ENCODE measurements around the gene GSE1.

The GSE1 gene

DNA sequence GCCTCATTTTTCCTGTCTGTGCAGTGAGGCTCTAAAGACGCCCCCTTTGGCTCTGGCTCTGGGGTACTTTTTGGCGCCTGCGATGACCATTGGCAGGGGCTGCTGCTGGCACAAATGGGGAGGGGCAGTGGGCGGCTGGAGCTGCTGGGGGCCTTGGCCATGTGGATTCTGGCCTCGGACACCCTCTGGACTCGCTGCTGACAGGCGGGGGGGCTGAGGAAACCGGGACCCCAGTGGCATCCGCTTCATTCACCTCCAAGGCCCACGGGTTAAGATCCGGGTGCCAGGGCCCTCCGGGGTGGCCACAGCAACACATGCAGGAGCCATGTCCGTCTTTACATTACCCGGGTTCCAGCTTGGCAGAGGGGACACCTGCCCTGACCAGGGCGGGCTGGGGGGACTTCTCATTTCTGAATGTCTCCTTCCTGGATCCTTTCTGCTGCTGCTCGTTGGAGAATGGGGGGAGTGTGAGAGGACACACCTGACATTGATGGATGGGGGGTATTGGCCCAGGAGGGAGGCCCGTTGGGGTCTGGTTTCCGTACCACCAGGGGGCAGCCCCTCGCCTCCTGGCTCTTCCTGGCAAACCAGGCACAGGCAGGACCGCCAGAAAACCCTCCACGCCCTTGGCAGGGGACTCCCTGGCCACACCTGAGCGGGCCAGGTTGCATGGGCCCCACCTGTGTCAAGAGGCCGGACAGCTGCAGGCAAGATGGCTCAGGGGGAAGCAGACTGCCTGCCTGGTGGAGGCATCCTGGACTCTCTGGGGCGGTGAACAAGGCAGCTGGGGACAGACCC is 21.8 kb downstream of the GSE1 start:
- DNase-seq (ENCODE audit: low spot score) = no peak

DNA sequence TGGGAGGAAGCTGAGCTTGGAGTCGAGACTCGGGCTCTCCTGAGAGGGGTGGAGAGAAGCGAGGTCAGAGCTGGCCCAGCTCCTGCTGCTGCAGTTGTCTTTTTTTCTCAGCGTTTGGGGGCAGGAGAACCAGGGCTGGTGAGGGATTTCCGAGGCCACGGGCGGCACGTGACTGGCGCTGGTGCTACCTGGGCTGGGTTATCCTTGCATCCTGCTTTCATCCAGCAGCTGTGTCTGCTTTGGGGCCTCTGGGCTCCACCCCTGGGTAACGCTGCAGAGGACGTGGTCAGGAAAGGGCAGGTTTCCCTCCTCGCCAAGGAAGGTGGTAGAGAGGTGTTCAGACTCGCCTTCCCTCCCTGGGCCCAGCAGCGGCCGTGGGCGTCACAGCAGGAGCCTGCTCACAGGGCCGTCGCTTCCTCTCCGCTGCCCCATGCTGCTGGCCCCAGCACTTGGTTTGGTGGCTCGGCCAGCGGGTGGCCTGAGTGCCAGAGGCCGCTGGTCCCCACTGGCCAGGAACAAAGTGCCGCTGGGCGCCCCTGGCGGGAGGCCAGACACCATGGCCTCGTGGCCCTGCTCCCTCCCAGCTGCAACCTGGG is 22.5 kb downstream of the GSE1 start:
- no peak for DNase-seq (ENCODE audit: low spot score)

DNA sequence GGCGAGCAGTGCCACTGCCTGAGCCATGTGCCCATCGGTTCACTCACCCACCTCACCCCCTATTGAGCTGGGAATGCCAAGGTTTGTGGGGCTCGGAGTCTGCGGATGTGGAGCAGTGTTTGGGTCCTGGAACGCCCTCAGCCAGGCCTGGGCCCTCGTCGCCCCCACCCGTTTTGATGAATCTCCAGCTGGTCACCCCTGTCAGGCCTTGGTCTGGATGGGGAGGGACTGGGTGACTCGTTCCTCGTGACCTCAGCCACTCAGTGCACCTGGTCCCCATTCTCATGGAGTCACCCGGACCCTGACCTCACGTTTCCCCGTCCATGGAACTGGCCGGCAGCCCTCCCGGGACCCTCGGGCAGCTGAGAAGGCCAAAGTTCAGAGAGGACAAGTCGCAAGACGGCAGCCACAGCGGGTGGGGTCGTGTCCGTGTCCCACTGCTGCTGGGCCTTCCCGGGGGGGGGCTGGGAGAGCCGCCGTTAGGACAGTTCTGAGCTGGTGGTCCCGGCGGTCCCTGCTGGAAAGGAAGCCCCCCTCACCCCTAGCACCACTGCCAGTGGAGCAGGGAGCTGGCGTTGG is 23.2 kb downstream of the GSE1 start:
- DNase-seq (ENCODE audit: low spot score) = no peak

DNA sequence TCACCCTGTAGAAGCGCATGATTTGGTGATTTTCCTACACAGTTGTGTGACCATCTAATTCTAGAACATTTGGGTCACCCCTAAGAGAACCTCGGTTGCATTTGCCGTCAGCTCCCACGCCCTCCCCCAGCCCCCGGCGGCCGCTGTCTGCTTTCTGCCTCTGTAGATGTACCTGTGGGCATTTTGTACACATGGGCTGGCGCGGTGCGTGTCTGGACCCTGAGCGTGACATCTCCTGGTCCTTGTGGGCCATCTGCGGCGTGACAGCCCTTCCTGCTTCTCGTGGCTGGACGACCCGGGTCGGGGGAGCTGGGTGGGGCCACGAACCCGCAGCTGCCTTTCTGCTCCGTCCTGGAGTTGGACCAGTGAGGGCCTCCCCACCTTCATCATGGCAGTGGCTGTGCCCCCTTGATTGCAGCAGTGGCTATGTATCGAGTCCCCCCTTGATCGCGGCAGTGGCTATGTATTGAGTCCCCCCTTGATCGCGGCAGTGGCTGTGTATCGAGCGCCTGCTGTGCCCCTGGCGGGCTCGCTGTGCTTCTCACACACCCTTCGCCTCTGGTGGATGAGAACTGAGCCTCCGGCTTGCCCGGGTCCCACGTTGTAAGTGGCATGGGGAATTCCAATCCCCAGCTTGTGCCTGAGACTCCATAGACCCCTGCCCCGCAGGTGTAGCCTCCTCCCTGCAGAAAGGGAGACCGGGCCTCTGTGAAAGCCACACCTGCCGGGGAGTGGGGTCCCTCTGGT is 24.1 kb downstream of the GSE1 start:
- no peak for DNase-seq (ENCODE audit: low spot score)

DNA sequence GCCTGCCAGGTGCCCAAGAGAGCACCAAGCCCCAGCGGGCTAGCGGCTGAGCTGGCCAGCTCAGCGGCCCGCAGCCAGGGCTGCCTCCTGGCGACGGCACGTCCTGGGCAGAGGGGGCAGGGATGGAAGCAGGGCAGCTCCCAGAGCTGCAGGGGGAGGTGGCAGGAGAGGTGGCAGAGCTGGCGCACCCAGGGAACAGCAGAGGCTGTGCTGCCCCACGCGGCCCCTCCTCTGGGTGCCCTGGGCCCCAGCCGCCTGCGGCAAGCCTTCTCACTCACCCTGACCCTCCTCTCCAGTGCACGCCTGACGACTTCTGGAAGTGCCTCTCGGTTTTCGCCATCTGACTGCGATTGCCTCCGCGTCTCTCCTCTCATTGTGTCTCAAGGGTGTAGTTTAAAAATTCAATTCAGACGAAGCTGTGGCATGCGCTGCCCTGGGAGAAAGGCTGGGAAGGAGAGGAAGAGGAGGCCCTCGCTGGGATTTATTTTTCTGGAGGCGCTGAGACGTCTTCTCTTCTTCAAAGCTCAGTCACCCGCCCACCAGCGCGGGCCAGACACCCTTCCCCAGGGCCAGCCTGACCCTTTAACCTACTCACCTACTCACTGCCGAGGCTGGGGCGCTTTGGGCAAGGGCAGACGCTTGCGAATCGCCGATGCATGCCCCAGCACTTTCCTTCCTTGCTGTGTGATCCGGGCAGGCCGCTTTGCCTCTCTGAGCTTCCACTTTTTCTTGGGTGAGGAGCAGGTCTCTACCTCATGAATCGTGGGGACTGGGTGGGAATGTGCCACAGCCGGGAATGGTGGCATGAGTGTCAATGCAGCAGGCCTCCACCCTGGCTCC is 24.9 kb downstream of the GSE1 start:
- no peak for DNase-seq (ENCODE audit: low spot score)

DNA sequence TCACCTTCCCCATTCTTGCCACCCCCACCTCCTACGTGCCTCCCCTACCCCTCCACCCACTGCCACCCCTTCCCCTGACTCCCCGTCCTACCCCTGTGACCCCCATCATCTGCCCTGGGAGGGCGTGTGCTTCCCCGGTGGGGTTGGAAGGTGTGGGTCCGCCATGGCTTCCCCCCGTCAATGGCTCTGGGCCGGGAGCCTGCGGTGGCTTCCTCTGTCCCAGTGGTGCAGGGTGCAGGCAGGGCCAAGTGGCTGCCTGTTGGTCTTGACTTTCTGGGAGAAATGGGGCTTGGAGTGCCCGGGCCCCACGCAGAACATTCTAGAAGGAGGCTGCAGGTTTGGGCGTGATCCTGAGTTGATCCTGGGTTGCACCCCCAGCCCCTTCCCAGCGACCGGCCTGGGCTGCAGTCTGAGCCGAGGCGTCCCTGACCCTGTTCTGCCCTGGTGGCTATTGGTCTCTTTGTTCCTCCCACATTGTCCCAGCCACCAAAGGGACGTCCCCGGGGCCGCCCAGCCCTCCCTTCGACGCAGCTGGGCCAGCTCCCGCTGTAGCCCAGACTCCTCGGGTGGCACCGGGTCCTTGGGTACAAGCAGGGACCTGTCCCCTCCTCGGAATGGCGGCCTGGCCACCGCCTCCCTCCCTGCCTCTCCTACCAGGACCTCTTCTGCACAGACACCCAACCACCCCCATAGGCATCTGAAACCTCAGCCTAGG is 25.7 kb downstream of the GSE1 start:
- no peak for DNase-seq (ENCODE audit: low spot score)

DNA sequence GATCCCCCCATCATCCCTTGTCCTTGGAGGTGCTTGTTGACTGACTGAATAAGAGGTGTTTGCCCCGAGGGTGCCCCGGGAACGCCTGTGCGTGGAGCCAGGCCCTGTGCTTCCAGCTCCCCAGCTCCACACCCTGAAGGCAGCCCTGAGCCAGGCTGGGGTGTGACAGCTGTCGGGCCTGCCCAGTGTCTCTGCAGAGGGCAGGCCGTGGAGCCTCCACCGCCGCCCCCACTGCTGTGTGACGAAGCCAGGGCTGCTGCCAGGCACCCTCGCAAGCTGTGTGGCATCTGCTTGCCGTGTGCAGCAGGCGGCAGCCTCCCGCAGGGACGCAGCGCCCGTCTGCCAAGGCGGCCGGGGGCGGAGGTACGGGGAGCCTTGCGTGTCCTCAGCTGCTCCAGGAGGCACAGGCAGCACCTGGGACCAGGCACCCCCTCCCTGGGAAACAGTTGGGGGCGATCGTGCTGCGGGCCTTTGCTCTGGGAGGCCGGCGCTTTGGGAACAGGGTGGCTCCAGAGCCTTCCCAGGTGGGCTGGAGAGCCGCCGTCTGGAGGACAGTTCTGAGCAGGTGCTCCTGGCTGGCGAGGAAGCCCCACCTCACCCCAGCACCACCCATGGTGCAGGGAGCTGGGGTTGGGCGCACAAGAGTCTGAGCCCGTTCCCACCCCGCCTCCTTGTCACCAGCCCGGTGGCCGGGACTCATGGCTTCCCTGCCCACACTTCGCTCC is 26.6 kb downstream of the GSE1 start:
- no peak for DNase-seq (ENCODE audit: low spot score)

DNA sequence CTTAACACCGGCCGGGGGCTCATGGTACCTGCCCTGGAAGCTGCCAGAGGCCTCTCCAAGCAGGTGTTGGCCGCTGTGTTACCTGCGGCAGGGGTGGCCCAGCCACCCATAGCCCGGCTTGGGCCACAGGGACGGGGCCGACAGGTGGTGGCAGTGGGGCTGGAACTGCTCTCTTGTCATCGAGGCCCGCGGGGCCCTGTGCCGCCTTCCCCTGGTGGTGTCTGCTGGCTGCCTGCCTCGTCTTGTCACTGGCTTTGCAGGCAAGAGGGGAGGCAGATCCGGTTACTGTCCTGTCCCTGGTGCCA is 27.1 kb downstream of the GSE1 start:
- DNase-seq (ENCODE audit: low spot score) = no peak

DNA sequence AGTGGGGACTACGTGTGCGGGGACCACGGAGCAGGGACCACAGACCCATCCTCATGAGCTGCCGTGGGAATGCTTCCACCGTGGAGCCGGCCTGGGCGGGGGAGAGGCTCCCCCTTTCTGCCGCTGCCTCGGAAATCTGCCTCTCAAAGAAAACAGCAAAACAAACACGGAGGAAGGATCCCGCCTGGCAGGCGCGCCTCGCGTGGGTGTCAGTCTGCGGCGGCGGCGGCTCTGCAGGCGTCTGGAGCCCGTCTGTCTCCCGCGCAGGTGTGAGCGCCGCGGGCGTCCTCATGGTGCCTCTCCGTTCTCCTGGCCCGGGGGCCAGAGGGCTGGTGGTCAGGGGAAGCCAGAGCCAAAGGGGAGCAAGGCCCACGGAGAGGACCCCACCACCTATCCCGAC is 27.5 kb downstream of the GSE1 start:
- no peak for DNase-seq (ENCODE audit: low spot score)

DNA sequence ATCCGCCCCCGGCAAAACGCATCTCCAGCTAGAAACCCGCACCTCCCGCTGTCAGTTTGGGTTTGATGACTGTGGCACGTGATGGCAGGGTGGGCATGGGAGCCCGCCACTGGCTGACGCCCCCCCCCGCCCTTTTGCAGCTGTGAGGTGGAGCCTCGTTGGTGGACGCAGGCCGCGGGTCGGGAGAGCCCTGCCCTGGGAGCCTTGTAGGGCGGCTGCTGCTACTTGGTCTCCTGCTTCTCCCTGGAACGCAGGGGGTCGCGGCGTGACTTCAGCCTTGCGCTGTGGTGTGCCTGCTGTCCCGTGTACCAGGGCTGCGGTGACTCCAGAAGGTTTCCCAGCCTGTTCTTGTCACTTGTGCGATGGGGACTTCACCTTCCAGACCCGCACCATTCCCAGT is 28.2 kb downstream of the GSE1 start:
- DNase-seq (ENCODE audit: low spot score) = no peak

DNA sequence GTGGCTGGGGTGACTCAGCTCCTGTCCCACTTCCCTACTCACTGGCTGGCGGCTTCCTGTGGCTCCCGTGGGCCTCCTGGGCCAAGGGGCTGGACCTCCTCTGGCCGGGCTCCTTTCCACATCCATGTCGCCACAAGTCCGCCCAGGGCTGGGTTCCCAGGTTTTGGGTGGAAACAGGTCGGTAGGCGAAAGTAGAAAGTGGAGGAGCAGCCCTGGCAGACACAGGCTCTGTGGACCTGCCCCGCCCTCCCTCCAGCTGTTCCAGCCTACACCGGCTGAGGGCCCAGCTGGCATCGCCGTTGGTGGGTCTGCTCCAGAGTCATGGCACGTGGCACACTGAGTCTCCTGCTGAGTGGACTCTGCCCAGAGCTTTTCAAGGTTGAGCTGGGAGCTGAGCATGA is 28.7 kb downstream of the GSE1 start:
- peak; percentile 60 for DNase-seq (ENCODE audit: low spot score)

DNA sequence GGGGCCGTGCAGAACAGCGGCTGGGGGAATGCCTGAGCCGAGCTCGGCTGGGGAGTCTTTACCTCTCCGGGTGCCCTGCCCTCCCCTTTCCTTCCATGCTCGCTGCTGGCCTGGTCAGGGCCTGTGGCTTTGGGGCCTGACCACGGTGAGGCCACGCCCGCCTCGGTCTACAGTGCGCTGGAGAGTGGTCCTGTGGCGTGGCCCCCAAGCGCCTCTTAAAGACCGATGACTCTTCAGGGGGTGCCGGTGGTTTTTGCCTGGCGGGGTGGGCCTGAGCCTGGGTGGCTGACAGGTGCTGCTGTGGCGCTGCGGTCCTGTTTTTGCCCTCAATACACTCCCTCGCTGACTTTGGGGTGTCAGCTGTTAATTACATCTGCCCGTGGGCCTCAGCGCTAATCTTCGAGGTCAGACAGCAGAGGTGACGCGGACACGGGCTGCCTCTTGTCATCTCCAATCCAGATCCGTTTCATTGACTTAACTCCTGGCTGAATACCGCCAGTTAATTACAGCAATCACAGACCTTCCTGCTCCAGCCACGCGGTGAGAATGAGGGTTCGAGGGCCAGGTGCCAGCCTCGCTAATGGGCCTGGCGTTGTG is 29.7 kb downstream of the GSE1 start:
- no peak for DNase-seq (ENCODE audit: low spot score)

DNA sequence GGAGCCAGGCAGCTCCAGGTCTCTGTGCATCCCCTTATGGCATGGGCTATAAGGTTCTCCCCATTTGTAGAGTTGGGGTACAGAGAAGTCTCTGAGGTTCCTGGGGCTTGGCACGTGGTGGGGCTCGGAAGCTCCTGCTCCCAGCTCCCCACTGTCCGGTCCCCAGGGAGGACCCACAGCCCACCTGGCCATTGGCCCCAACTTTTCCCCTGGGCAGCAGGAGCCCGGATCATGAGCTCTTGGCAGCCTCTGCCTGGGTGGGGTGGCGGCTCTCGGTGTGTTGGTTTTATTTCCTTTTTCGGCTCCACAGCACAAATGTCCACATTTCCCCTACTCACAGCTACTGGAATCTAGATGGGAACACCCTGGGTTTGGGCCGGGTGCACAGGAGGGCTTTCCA is 30.5 kb downstream of the GSE1 start:
- DNase-seq (ENCODE audit: low spot score) = no peak

DNA sequence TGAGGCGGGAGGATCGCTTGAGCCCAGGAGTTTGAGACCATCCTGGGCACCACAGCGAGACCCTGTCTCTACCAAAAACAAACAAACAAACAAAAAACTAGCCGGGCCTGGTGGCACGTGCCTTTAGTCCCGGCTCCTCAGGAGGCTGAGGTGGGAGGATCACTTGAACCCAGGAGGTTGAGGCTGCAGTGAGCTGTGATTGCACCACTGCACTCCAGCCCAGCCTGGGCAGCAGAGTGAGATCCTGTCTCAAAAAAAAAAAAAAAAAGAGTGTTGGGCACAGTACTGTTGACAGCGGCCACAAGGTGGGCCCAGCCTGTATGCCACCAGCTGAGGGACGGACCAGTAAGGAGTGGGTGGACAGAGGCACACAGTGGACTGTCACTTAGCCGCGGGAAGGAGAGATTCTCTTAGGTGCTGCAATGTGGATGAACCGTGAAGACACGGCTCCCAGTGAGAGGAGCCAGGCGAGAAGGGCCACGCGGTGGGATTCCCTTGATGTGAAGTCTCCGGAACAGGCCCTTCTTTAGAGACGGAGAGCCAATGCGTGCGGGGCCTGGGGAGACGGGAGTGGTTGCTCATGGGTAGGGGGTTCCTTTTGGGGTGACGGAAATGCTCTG is 31.1 kb downstream of the GSE1 start:
- DNase-seq (ENCODE audit: low spot score) = no peak

DNA sequence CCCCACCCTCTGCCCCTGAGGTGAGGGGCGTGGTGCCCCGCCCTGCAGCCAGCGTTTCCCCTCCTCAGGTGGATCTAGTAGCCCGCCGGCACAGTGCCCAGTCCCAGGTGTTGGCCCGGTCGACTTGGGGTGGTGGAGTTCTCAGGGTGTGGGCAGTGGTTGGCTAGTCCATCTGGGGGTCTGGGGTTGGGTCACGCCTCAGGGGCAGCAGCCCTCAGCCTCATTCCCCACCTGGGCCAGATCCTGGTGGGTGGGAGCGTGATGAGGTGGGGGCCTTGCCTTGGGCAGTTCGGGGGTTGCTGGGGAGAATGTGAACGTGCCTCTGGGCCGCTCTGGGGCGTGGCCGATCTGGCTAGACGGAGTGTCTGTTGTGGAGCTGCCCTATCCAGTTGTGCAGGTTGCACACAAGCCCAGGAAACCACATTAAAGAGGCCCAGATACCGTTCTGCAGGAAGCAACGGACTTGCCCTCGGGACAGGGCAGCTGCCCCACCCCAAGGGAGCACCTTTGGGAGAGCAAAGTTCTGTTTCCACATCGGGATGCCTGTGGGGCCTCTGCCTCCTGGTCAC is 32.0 kb downstream of the GSE1 start:
- peak; percentile 94 for DNase-seq (ENCODE audit: low spot score)

DNA sequence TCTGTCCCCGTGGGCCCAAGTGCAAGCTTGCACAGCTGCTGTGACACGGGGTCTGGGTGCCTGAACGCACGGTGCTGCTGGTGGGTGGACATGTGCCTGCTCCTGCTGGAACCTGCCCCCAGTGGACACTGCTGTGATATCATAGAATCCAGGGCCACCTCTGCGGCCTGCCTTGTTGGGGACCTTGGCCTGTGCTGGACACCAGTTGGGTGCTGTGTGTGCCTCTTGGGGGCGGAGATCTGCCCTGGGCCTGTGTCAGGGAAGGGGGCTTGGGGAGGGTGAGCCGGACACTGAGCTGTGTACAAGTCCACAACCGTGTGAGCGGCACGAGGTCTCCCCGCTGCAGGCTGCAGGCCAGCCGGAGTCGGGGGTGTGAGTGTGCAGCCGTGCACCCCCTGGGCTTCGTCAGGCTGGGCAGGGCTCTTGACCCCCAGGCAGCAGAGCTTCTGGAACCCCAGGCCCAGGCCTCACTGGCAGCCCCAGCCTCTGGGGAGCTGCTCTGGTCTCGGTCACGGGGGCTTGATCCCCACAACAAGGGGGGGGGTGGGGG is 33.3 kb downstream of the GSE1 start:
- no peak for DNase-seq (ENCODE audit: low spot score)

DNA sequence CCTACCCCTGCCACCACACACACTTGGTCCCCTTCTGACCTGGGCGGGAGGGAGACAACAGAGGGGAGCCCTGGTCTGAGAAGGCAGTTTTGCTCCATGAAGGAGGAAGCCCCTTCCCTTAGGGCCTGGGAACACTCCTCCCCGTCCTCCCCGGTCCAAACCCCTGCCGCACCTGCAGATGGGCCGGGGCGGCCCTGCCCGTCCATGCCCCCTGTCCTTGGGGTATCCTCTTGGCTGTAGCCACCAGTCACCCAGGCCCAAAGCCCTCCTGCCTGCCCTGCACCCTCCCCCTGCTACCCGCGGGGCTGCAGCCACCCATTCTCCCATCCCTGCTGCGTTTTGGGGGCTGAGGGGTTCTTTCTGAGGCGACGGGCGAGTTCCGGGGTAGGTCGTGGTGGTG is 33.9 kb downstream of the GSE1 start:
- no peak for DNase-seq (ENCODE audit: low spot score)

DNA sequence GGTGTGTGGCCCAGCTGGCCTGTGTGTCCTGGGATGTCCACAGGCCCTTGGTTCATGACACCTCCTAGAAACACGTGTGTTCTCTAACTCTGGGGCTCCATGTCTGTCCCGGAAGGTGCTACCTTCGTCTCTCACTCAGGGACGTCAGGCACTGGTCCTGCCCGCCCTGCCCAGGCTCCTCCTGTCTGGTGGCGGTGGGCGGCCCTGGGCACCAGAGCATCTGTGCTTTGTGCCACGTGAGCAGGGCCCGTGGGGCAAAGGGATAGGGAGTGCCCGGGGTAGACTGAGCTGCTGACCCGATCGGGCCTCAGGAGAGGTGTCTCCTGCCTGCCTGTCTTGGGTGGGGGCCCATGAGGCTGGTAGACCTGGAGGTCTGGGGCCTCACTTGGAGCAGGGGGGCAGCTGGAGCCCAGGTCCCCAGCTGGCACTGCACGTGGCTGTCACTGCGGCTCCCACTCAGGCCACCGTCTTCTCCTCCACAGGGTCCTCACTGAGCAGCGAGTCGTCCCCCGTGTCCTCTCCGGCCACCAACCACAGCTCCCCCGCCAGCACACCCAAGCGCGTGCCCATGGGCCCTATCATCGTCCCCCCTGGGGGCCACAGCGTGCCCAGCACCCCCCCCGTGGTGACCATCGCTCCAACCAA is 35.1 kb downstream of the GSE1 start:
- no peak for DNase-seq (ENCODE audit: low spot score)

DNA sequence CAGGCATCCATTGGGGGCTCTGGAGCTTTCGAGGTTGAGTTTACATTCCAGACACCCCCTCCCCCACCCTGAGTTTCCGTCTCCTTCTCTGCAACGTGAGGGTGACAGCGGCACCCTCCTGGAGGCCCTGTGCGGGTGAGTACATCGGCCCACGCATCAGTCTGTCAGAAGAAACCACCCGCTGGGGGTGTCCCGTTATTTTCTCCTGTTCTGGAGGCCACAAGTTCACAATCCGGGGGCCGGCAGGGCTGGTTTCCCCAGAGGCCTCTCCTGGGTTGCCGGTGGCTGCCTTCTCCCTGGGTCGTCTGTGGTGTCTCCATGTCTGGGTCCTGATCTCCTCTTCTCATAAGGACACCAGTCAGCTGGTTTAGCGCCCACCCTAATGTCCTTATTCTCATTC is 35.7 kb downstream of the GSE1 start:
- no peak for DNase-seq (ENCODE audit: low spot score)
